Sciatic nerve (tissue), 2 donors: ENCODE results near the gene IMMP2L. TPM values are rescaled to one million over a fixed set of nuclear protein-coding genes. Genes with fewer than 3 reads are reported as not detected.

Source experiments
- ATAC-seq: fragments of 200-7000 bp; cut with Tn5 transposase; one replicate; pipeline ENCODE4 v1.9.1; 2020; ENCODE audit warnings: mild to moderate bottlenecking, moderate library complexity
- DNase-seq: peaks from one replicate; pipeline ENCODE4 v3.0.0-alpha.2; 2020; ENCODE audit warnings: low spot score
- intact Hi-C: fragments of 100-400 bp; cut with DNase I; formaldehyde crosslinking; loops from one replicate; pipeline ENCODE4 v1.14.2; 2022
- total RNA-seq: library from RNA; stranded (reverse); fragmentation: NEBNext Ultra II Directional; extraction: Animal tissue kit (Norgen Biotek cat#: 25700); gene quantifications from one replicate; pipeline ENCODE4 v1.2.1, GENCODE V29; 2021
- donor health status: DM: no; HTN: no; CAD: no.
- donor health status: DM: no; HTN: no; CAD: no.

Gene IMMP2L
- total RNA-seq, 1 donor from 2014 or later = 33.6 TPM

DNA sequence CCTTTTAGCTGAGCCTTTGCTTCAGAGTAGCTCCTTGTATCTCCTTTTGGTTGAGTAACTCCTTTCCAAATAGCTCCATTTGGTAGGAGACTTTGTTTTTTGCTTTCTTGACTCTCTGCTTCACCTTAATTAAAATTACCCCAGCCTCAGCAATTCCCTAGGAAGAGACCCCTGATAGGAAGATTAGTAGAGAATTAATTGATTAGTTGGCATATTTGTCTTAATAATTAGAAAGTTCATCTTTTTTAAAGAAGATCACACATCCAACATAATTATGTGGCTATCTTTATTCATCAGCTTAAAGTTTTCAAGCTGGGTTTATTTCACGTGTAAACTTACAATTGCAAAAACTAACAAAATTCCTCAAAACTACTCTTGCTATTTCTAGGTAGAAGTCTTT is 352.2 kb downstream of the IMMP2L start:
- intact Hi-C loops = no loop called here
- ATAC-seq = no peak
- no peak for DNase-seq

DNA sequence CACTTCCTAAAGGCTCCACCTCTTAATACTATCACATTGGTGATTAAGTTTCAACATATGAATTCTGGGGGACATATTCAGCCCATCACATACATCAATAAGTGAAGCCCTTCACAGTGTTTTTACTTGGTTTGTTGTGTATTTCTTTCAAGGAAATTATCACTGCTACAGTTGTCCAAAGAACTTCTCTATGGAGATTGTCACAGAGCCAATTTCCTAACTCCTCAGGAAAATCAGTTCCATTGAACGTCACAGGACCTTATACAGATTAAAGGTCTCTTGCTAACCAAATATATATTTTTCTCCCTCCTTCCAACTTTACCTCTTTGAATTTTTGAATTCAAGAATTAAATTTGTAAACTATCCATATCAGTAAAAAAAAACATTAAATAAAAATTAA is 357.0 kb downstream of the IMMP2L start:
- DNase-seq (no peak), ATAC-seq (no peak)
- intact Hi-C loops = no loop called here

DNA sequence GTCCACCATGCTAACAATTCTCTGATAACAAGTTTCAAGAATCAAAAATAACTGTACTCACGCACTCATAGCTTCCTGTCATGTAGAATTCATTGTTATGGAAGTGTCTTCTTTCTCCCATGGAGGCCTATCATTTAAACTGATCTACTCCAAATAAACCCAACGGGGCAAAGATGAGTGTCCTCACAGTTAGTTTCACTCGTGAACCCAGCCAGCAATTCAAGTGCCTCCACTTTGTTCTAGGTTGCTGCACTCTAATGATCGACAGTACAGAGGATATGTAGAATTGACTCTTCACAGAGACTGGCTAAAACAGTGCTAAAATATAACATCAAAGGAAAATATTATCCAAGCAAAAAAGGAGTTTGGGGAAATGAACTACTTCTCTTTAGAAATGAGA is 360.0 kb downstream of the IMMP2L start:
- DNase-seq = no peak
- intact Hi-C loops = no loop called here
- ATAC-seq = no peak

DNA sequence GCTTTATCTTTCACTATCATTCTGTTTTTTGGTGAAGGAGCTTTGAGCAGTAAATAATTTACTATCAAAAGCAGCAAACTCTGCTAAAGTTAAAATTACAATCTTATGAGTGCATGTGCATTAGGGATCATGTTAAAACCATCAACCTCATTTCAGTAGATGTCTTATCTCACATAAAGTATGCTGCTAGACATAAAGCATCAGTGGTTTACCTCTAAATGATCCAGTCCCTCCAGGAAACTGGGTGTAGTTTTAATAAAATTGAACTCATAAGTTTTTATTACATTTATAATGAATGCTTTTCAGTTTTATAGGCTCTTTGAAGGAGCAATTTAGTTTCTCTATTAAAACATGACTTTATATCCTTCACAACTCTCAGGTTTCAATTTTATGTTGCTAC is 362.6 kb downstream of the IMMP2L start:
- ATAC-seq (no peak), DNase-seq (no peak)
- intact Hi-C loops = no loop called here

DNA sequence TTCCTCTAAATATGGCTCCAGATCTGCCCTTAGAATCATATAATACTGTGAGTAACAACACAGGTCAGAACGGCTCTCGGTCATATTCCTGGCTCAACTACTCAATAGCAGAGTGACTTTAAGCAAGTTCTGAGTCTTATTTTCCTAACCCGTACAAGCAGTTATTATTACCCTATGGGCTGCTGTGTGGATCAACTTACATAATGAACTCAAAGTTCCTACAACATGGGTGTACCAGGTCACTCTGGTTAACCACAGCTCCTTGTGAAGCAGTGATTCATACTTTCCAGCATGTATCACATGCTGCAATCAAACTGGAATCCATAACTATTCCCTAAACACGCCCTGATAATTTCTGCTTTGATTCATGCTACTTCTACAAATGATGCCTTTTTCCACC is 364.0 kb downstream of the IMMP2L start:
- DNase-seq = no peak
- intact Hi-C loops = no loop called here
- ATAC-seq = peak; percentile 96

DNA sequence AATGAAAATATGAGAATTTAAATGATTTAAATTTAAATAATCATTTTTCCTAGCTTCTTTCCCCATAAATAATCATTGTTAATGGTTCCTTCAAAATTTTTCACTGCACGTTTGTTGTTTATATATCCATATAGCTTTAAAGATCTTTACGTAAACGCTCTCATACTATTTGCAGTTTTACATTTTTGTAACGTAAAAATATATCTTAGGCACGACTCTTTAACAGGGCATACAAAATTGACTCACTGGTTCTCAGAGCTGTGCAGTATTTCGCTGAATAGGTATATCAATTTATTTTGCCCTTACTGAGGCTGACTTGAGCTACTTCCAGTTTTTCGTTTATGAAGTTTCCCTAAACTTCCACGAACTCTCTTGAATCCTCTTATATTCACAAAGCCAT is 365.6 kb downstream of the IMMP2L start:
- no peak for ATAC-seq

DNA sequence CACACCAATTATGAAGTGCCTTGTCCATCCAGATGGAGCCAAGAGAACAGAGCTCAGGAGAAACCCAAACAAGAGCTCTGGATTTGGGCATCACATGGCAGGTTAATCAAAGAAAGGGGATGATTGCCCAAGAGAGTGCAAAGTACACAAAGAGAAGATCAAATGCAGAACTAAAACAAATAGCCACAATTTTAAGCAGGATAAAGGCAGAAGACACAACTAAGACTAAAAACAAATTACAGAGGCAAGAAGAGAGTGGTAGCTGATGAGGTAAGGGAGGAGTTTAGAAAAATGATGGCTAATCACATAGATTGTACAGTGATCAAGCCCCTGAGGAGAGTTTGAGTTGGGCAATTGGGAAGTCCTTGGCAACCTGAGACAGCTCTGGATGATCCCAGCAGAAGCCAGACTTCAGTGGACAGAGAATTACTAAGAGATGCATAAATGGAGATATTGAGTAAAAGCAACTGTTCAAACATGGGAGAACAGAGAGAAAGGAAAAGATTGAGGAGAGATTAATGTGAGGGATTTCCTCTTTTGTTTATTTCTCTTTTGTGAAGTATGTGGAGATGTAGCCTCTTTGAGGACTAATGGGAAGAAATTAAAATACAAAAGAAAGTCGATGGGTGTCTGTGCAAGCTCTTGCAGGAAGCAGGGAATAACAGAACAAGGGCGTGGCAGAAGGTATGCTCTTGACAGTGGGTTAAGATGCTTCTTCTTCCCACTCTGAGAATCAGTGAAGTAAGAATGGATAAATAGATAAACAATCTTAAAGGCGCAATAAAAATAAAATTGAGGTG is 369.5 kb downstream of the IMMP2L start:
- intact Hi-C loops = no loop called here
- ATAC-seq = no peak
- DNase-seq = no peak

More for the DNA sequence above, 365.6 kb downstream of the IMMP2L start:
- intact Hi-C loops = no loop called here
- no peak for DNase-seq

DNA sequence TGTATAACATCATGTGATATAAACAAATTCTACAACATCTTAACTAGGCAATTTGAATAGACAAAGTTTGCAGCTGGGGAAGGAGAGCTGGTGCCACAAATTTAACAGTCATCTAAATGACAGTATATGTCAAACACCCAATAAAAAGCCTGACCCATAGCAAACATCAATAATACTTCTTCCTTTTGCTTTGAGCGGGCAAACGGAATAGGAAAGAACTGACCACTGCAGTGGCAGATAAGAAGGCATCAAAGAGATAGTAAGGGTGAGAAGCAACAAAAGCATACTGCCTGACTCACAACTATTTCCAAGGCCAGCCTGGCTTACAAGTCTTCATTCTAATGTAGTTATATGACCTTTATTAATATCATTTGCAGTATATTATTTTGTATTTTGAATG is 371.5 kb downstream of the IMMP2L start:
- ATAC-seq = no peak
- intact Hi-C loops = no loop called here
- no peak for DNase-seq

DNA sequence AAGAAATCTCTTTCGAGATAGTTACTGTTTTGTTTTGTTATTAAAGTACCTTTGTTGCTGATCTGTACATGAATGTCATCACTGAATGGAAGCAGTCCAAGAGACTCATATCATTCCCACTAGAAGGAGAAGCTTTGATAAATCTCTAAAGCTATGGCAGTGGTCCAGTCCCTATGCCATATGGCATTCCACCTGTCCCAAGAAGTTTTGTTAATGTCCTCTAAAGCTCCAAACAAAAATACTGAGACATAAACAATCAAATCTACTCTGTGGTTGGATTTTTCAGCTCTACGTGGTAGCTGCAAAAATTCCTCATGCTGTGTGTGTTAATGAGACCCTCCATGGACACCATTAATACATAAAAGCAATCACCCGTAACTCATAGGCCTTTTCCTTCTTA is 377.3 kb downstream of the IMMP2L start:
- intact Hi-C loops = no loop called here

DNA sequence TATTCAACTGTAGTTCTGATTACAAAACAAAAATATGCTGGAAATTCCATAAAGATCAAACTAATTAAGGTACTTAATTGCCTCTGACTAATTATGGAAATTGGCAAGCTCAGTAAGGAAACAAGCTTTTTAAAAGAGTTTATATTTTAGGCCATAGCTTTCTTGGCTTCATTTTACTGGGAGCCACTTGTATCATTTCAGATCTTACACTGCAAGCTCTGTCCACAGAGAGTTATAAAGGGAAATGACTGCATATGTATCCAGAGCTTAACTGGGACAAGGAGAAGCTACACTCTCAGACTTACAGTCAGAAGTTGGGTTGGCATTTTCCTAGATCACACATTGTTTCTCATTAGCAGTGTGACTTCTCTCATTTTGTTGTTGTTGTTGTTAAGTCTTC is 379.0 kb downstream of the IMMP2L start:
- ATAC-seq (no peak), DNase-seq (no peak)
- intact Hi-C loops = no loop called here

More for the DNA sequence above, 377.3 kb downstream of the IMMP2L start:
- no peak for DNase-seq
- ATAC-seq = no peak

DNA sequence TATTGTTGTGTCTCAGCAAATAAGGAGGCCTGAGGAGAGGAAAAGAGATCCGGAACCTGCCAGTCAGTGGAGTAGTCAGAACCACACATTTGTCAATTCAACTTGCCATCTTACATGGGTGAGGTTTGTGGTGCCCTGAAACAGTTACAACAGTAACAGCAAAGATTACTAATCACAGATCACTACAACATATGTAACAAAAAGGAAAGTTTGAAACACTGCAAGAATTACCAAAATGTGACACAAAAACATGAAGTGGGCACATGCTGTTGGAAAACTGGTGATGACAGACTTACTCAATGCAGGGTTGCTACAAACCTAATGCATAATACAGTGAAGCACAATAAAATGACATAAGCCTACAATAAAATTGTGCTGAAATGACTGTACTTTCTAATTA is 382.0 kb downstream of the IMMP2L start:
- no peak for ATAC-seq
- DNase-seq = no peak
- intact Hi-C loops = no loop called here

DNA sequence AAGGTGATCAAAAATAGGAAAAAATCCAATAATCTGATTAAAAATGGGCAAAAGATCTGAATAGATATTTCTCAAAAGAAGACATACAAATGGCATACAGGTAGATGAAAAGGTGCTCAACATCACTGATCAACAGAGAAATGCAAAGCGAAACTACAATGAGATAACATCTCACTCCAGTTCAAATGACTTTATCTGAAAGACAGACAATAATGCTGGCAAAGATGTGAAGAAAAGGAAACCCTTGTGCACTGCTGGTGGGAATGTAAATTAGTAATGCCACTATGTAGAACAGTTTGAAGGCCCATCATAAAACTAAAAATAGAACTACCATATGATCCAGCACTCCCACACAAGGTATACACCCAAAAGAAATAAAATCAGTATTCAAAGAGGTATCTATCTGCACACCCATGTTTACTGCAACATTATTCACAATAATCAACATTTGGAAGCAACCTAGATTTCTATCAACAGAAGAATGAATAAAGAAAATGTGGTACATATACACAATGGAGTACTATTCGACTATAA is 386.3 kb downstream of the IMMP2L start:
- intact Hi-C loops = no loop called here
- DNase-seq (no peak), ATAC-seq (no peak)

DNA sequence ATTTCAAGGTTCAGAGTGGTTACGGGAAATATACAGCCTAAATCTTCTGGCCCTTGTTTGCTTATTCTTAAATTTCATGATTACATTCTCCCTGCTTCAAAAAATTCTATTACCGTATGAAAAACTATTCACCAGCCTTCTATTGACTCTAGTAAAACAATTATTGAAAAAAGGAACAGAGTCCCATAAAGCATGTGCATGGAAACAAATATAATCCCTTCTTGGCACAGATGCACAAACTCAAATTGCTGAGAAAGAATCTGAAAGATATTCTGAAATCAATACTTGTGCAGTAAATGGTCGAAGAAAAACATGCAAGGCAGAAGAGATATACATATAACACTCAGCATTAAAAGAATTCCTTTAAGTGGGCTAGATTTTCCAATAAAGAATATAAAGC is 387.8 kb downstream of the IMMP2L start:
- no peak for ATAC-seq
- DNase-seq = no peak
- intact Hi-C loops = no loop called here

DNA sequence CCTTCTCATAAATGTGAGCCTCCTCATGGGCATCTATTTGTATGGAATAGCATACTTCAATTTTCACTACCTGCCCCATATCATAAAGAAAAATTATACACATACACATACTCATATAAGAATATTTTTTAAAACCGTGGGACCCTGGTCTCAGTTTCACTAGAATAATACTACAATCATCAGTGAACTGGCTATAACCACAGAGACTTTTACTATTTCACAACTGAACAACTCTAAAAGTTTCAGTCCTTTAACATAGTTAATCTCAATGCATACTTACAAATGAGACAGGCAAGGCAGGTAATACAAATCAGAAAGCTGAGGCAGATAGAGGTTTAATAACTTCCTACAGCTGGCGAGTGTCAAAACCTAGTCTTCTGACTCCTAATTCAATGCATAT is 388.3 kb downstream of the IMMP2L start:
- ATAC-seq = no peak
- no peak for DNase-seq
- intact Hi-C loops = no loop called here

DNA sequence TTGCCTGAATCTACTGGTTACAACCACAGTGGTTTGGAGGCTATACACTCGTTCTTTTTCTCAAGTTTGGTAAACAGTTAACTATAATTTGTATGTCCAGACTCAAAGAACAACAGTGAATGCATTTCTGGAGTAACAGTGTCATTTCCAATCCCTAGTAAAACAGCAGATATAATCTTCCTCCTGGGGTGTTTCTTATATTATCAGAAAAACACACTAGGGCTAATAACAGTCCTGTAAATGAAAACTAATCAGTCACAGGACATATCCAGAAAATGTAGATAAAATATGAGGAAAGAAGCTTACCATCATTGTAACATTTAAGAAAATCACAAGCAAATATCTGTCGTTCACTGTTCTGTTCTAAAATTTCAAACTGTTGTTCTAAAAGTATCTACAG is 388.8 kb downstream of the IMMP2L start:
- intact Hi-C loops = no loop called here
- ATAC-seq (no peak), DNase-seq (no peak)

DNA sequence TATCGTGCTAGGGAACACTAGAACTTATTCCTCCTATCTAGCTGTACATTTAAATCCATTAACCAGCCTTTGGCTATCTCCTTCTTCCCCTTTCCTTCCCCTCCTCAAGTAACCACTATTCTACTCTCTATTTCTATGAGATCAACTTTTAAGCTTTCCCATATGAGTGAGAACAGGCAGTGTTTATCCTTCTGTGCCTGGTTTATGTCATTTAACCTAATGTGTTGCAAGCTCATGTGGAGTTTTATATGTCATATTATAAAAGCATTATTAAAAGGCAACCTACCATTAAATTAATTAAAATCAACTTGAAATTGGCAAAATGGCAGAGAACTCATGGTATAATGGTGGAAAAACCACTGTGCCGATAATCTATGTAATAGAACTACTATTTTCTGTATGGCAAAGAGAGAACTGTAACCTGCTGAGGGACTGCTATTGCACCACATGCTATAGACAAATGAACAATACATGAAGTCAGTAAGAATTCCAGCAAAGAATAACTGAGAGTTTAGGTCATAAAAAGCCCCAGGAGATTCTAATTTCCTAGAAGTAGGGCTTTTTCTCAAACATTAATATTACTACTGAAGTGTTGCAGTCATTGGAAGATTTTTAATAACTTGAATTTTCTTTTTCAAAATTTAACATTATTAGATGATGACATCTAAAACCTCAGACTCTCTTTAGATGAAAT is 389.6 kb downstream of the IMMP2L start:
- no peak for ATAC-seq
- intact Hi-C loops = no loop called here
- no peak for DNase-seq

DNA sequence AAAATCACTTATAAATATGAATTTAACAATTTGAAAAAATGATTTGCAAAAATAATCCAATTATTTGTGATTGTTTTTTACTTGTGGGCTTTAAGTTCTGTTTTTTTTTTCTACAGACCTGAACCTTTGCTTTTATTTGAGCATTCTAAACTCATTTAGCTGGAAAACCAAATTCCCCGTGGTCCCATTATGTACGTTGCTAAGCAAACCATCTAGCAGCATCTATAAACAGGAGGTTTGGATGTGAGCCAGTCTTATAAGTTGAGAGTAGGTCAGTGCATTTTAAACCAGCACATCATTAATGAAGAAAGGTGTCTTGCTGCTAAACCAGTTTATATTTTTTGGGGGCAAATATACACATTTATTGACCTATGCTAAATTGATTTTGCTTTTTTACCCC is 394.1 kb downstream of the IMMP2L start:
- DNase-seq = no peak
- no peak for ATAC-seq
- intact Hi-C loops = no loop called here

DNA sequence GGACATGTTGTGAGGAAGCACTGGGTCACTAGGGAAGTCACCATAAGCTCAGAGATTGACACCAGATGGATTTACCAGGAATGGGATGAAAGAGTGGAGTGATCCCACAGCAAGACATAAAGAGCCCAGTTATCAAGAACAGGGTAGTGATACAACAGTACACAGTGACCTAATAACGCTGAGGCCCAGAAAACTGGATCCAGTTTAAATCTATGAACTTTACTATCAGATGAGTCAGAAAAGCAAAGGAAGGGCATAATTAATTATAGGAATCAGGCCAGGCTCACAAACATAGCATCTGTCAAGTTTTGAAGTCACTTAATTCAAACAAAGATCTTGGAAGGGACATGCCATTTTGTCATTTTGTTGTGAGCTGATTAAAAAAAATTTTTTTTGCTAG is 397.9 kb downstream of the IMMP2L start:
- no peak for ATAC-seq
- DNase-seq = no peak
- intact Hi-C loops = no loop called here

DNA sequence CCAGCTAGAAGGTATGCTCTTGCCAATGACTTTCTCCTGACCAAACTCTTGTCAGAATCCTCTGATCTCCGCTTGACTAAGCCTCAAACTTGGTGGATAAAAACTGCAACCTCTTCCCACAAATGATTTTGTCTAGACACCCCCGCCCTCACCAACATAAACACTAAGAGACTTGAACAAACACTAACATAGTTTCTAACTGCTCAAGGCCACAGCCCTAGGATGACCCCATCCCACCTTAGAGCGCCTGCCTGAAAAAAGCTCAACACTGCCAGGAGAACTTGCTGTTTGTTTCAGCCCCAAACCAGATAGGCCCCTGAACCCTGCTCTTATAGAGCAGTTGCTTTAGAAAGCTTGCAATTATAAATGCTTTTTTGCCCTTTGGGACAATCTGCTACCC is 399.6 kb downstream of the IMMP2L start:
- DNase-seq (no peak), ATAC-seq (no peak)
- intact Hi-C loops = no loop called here

DNA sequence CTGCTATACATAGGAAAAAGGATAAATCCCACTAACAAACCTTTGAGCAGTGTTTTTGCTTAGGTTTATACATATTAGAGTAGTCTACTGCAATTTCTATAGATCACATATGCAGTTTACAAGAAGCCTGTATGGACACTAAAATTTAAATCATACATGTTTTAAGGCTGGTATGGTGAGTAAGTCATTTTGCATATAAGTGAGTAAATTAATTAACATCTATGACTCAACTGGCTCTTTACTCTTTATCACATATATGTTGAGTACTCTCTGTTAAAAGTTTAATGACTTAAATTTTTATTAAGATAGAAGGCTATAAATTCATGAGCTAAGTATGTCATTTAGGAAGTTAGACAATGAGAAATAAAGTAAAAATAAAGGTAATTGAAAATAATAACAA is 402.0 kb downstream of the IMMP2L start:
- intact Hi-C loops = no loop called here
- DNase-seq (no peak), ATAC-seq (no peak)

DNA sequence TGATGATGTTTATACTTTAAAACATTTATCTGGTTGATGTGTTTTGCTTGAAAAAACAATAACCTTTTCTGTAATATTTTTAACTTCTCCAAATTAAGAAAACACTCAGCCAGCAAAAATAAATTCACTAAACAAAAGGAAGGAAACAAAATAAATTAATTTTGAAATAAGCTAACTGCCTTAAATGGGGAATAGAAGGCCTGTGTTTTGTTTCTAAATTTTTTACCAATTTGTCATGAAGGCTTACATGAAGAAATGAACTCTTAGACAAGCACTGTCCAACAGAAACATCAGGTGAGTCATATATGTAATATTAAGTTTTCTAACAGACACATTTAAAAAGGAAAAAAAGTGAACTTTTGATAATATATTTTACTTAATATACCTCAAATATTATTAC is 402.9 kb downstream of the IMMP2L start:
- DNase-seq (no peak), ATAC-seq (no peak)
- intact Hi-C loops = no loop called here
